Left hindlimb (tissue), 1 donor: Measurements from ENCODE around the gene DIP2A.
"Not testable (repeated sequence)": the region's sequence is repeated elsewhere in the genome, so short reads cannot be mapped to it uniquely, and the experiment has no call there.

Experiments
- DNase-seq: peaks from one replicate; pipeline ENCODE4 v3.0.0-alpha.2; 2018

Gene DIP2A

GRCh38 chr21:46426313-46427046 is 32.2 kb upstream of the DIP2A start:
- DNase-seq, result no peak

GRCh38 chr21:46427516-46427915 is 31.2 kb upstream of the DIP2A start:
- no peak for DNase-seq

- DNase-seq, result no peak
Measured at GRCh38 chr21:46428286-46428685, 30.4 kb upstream of the DIP2A start.

GRCh38 chr21:46428987-46429710 is 29.5 kb upstream of the DIP2A start:
- no peak for DNase-seq

GRCh38 chr21:46429754-46430681 is 28.7 kb upstream of the DIP2A start:
- no peak for DNase-seq

- DNase-seq, result no peak
Measured at GRCh38 chr21:46431448-46431847, 27.2 kb upstream of the DIP2A start.

- DNase-seq, result no peak
Measured at GRCh38 chr21:46431884-46432488, 26.7 kb upstream of the DIP2A start.

- DNase-seq, result not testable (repeated sequence)
Measured at GRCh38 chr21:46433116-46433515, 25.6 kb upstream of the DIP2A start.

GRCh38 chr21:46434322-46434958 is 24.3 kb upstream of the DIP2A start:
- no peak for DNase-seq

- DNase-seq, result no peak
Measured at GRCh38 chr21:46435786-46436227, 22.9 kb upstream of the DIP2A start.

GRCh38 chr21:46436621-46437020 is 22.1 kb upstream of the DIP2A start:
- no peak for DNase-seq

- DNase-seq, result no peak
Measured at GRCh38 chr21:46437096-46437498, 21.6 kb upstream of the DIP2A start.

- DNase-seq, result no peak
Measured at GRCh38 chr21:46437511-46437910, 21.2 kb upstream of the DIP2A start.

GRCh38 chr21:46438241-46438640 is 20.4 kb upstream of the DIP2A start:
- DNase-seq, result no peak

GRCh38 chr21:46439906-46440305 is 18.8 kb upstream of the DIP2A start:
- no peak for DNase-seq

GRCh38 chr21:46441331-46441730 is 17.4 kb upstream of the DIP2A start:
- DNase-seq, result no peak

GRCh38 chr21:46441961-46442498 is 16.7 kb upstream of the DIP2A start:
- no peak for DNase-seq

- no peak for DNase-seq
Measured at GRCh38 chr21:46442938-46443337, 15.8 kb upstream of the DIP2A start.

GRCh38 chr21:46443910-46444309 is 14.8 kb upstream of the DIP2A start:
- no peak for DNase-seq

- DNase-seq, result no peak
Measured at GRCh38 chr21:46448108-46448507, 10.6 kb upstream of the DIP2A start.

GRCh38 chr21:46448855-46449254 is 9.8 kb upstream of the DIP2A start:
- DNase-seq, result not testable (repeated sequence)

GRCh38 chr21:46452710-46453109 is 6.0 kb upstream of the DIP2A start:
- DNase-seq, result no peak
